GM12872 (cell line): ENCODE measurements around the gene ADGRB3.

ENCODE experiments used
- CTCF ChIP-seq: IDR thresholded peaks from 3 replicates; pipeline ENCODE4 v1.5.1; 2011; ENCODE audit warnings: low read depth, mild to moderate bottlenecking, low read length, moderate library complexity; ENCODE audit not compliant: insufficient read depth

The ADGRB3 gene

DNA sequence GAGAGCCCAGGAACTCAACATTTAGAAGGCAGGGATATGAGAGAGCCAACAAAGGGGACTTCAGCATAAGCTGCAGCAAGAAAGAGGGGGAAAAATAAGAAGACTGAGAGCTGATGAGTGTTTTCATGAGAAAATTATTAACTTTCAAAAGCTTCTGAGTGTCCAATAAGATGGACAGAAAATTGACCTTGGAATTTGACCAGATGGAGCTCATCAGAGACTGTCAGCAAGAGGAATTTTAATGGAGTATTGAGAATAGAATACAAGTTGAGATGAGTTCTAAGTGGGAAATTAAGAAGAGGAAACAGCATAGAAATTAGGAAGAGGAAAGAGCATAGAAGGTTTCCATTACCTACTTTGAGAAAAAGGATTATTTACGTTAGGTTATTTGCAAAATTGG lies 733.5 kb downstream of the ADGRB3 start:
- TF ChIP-seq CTCF, result no peak

DNA sequence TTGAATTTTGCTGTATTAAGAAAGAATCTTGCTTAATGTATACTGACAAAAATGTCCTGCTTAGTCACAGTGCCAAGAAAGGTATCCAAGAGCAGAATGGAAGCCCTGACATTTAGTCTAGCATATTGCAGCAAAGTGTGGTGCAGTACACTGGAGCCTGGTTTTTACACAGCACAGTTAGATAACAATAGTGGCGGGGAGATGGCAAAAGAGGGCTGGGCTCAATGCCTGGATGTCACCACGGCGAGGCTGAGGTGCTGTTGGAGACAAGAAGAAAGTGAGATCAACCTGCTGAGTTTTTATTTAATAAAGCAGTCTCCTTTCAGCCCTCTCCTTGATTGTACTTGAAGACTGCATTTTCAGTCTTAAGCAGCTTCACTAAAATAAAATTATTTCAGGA lies 735.7 kb downstream of the ADGRB3 start:
- TF ChIP-seq CTCF, result no peak

- TF ChIP-seq CTCF, result no peak
Observed at GRCh38 chr6:69378326-69378725, 743.2 kb downstream of the ADGRB3 start.

DNA sequence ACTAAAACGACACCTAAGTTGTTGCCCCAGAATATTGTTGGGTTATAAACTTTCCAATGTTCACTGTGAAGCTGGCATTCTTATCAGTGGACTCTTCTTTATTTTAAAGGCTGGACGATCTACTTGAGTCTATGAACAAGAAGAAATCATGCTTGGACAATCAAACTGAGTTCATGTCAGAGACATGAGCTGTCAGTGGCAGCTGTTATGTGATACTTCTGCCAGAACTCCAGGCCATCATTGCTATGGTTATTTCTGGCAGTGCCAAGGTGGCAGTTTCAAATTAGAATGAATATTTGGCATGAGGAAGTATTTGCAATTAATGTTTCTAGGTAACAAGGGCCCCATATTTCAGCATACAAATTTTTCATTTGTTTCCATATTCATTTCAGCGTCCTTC lies 744.4 kb downstream of the ADGRB3 start:
- TF ChIP-seq CTCF, result no peak

DNA sequence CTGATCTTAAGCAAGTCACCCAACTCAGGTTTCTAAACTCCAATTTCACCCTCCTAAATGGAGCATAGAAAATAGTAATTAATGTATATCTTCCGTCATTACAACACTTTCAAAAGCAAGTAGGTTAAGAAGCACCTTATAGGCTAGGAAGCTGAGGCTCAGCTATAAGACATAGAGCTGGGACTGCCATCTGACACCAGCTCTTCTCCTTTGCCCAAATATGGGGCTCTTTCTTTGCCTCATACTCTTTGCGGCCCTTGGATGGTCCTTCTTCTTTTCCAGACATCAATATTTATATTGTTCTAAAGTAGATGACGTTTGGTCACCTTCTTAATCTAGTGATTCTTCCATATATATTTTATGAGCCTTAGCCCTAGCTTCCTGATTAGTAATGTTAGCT lies 748.5 kb downstream of the ADGRB3 start:
- no peak for TF ChIP-seq CTCF

DNA sequence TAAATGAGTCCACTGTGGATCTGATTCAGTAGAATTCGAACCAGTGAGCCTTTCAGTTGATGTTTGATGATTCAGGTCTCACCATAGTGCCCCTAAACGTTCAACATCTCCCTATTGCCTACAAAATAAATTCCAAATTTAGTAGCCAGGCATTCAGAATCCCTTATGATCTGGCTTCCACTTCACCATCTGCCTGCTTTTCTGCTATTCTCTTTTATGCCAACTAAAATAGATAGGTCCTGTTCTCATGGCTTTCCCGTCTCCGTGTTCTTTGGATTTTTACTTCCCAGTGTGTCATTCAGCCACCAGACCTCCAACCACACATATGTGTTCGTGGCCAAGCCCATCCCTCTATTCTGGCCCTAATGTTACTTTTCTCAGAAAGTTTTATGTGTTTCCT lies 751.3 kb downstream of the ADGRB3 start:
- TF ChIP-seq CTCF, result no peak

- TF ChIP-seq CTCF, result no peak
Observed at GRCh38 chr6:69390125-69390524, 755.0 kb downstream of the ADGRB3 start.

GRCh38 chr6:69391106-69391505 lies 756.0 kb downstream of the ADGRB3 start:
- TF ChIP-seq CTCF, result no peak
